ENCODE measurements around the gene CEP20.

CEP20 gene

DNA sequence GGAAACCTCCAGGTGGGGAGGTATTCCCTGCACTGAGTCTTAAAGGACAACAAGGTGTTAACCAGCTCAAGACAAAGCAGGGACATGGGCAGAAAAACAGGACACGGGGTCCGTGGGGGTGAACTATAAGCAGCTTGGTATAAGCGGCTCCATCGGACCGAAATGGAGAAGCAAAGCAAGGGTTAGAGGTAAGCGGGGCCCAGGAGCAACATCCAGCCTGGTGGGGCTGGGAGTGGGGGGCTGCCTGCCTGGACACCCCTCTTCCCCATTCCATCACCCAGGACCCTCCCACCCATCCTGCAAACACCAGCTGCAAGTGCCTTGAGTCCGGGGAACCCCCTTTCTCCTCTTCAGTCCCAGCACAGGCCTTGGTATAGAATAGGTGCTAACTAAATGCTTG lies 61.1 kb downstream of the CEP20 start:
- H3K4me2 ChIP-seq (ENCODE audit: insufficient read depth, low read length), result no peak overlapping the region
- no peak for TF ChIP-seq EZH2 (IDR thresholded peaks at IDR 0.05; ENCODE audit: borderline replicate concordance, low read depth, low read length, severe bottlenecking)
- TF ChIP-seq, protein P1, sequence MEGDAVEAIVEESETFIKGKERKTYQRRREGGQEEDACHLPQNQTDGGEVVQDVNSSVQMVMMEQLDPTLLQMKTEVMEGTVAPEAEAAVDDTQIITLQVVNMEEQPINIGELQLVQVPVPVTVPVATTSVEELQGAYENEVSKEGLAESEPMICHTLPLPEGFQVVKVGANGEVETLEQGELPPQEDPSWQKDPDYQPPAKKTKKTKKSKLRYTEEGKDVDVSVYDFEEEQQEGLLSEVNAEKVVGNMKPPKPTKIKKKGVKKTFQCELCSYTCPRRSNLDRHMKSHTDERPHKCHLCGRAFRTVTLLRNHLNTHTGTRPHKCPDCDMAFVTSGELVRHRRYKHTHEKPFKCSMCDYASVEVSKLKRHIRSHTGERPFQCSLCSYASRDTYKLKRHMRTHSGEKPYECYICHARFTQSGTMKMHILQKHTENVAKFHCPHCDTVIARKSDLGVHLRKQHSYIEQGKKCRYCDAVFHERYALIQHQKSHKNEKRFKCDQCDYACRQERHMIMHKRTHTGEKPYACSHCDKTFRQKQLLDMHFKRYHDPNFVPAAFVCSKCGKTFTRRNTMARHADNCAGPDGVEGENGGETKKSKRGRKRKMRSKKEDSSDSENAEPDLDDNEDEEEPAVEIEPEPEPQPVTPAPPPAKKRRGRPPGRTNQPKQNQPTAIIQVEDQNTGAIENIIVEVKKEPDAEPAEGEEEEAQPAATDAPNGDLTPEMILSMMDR (IDR thresholded peaks at IDR 0.05; ENCODE audit: borderline replicate concordance, extremely low read depth, low read length, poor library complexity, severe bottlenecking), result no peak

DNA sequence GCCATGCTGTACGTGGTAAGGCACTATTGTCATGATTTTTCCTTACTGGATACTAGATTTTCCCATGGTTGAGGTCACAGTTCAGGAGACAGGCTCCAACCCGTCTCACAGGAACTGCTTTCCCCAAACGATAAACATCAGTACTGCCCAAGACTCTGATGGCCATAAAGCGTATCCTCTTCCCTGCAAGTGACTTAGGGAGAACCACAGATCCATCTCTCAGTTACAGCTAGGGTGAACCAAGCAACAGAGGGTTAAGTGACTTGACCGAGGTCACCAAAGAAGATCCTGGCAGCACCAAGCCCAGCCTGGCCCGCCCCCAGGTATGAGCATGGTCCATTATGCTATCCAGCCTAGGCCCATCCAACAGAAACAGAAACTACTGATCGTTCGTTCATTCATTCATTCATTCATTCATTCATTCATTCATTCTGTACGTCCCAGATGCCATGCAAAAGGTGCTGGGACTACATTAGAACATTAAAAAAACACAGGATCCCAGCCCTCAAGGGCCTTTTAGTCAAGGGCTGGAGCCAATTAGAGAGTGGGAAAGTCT lies 62.6 kb downstream of the CEP20 start:
- no peaks in the 10 kb centered on the region for H3K79me2 ChIP-seq (ENCODE audit: insufficient read depth, low read length)
- no peaks in the 10 kb centered on the region for H3K27me3 ChIP-seq (ENCODE audit: insufficient read depth, low read length, poor library complexity)
- no peak for TF ChIP-seq EZH2 (IDR thresholded peaks at IDR 0.05; ENCODE audit: borderline replicate concordance, low read depth, low read length, severe bottlenecking)
- TF ChIP-seq, protein P1 (IDR thresholded peaks at IDR 0.05; ENCODE audit: borderline replicate concordance, extremely low read depth, low read length, poor library complexity, severe bottlenecking), result no peak
- ATAC-seq (ENCODE audit: insufficient read depth, low read depth) (no peak), DNase-seq (no peak)
- H4K20me1 ChIP-seq (ENCODE audit: insufficient read depth, low read length), result no peaks in the 10 kb centered on the region
- no peaks in the 10 kb centered on the region for H3K36me3 ChIP-seq (ENCODE audit: insufficient read depth, low read length)
- H3K4me2 ChIP-seq (ENCODE audit: insufficient read depth, low read length), result no peak overlapping the region
- H3K9me3 ChIP-seq (ENCODE audit: insufficient read depth, low read length, severe bottlenecking), result no peaks in the 10 kb centered on the region
- H2AFZ ChIP-seq (ENCODE audit: low read depth, low read length), result no peak overlapping the region
- H3K9ac ChIP-seq (ENCODE audit: low read depth, low read length), result no peak overlapping the region
- no peak overlapping the region for H3K4me3 ChIP-seq (ENCODE audit: low read depth in 1 of 2, low read length in 2 of 2)
- no peak overlapping the region for H3K27ac ChIP-seq (ENCODE audit: low read length)
- no peaks in the 10 kb centered on the region for H3K4me1 ChIP-seq (ENCODE audit: insufficient read depth, low read length)

More for the DNA sequence above, 61.1 kb downstream of the CEP20 start:
- no peak for ATAC-seq (ENCODE audit: insufficient read depth, low read depth)
- H3K9me3 ChIP-seq (ENCODE audit: insufficient read depth, low read length, severe bottlenecking), result no peaks in the 10 kb centered on the region
- H3K27me3 ChIP-seq (ENCODE audit: insufficient read depth, low read length, poor library complexity), result no peaks in the 10 kb centered on the region
- H3K79me2 ChIP-seq (ENCODE audit: insufficient read depth, low read length), result no peaks in the 10 kb centered on the region
- H4K20me1 ChIP-seq (ENCODE audit: insufficient read depth, low read length), result no peaks in the 10 kb centered on the region
- no peak overlapping the region for H3K4me3 ChIP-seq (ENCODE audit: low read depth in 1 of 2, low read length in 2 of 2)
- no peaks in the 10 kb centered on the region for H3K36me3 ChIP-seq (ENCODE audit: insufficient read depth, low read length)
- DNase-seq, result no peak
- no peak overlapping the region for H2AFZ ChIP-seq (ENCODE audit: low read depth, low read length)
- H3K9ac ChIP-seq (ENCODE audit: low read depth, low read length), result no peak overlapping the region
- no peak overlapping the region for H3K27ac ChIP-seq (ENCODE audit: low read length)
- no peaks in the 10 kb centered on the region for H3K4me1 ChIP-seq (ENCODE audit: insufficient read depth, low read length)

DNA sequence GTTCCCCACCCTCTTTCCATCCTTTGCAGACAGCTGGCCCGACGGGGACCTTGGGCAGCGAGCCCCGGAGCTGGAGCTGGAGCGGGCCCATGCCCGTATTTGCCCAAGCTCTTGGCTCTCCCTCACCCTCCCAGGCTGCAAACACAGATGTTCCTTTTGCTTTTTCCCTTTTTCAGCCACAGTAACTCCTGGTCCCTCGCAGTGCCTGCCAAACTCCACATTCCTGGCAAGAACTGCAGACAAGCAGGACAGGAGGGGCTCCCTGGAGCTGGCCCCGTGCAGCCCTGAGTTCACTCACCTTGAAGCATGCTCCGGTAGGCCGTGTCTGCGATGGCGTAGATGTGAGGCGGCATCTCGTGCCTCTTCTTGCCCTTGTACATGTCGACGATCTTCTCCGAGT lies 65.4 kb downstream of the CEP20 start:
- Histone ChIP-seq H3K27ac (ENCODE audit: low read length) (no peak overlapping the region), H3K4me3 (ENCODE audit: low read depth in 1 of 2, low read length in 2 of 2) (no peak overlapping the region), H3K9me3 (ENCODE audit: insufficient read depth, low read length, severe bottlenecking) (no peaks in the 10 kb centered on the region), H3K9ac (ENCODE audit: low read depth, low read length) (no peak overlapping the region), H4K20me1 (ENCODE audit: insufficient read depth, low read length) (no peaks in the 10 kb centered on the region), H3K36me3 (ENCODE audit: insufficient read depth, low read length) (no peaks in the 10 kb centered on the region), H3K4me1 (ENCODE audit: insufficient read depth, low read length) (no peaks in the 10 kb centered on the region), H3K27me3 (ENCODE audit: insufficient read depth, low read length, poor library complexity) (no peaks in the 10 kb centered on the region), H3K79me2 (ENCODE audit: insufficient read depth, low read length) (no peaks in the 10 kb centered on the region), H3K4me2 (ENCODE audit: insufficient read depth, low read length) (no peak overlapping the region), H2AFZ (ENCODE audit: low read depth, low read length) (no peak overlapping the region)
- DNase-seq (no peak), ATAC-seq (ENCODE audit: insufficient read depth, low read depth) (no peak)
- no peak for TF ChIP-seq EZH2 (IDR thresholded peaks at IDR 0.05; ENCODE audit: borderline replicate concordance, low read depth, low read length, severe bottlenecking)
- TF ChIP-seq, protein P1 (IDR thresholded peaks at IDR 0.05; ENCODE audit: borderline replicate concordance, extremely low read depth, low read length, poor library complexity, severe bottlenecking), result no peak

DNA sequence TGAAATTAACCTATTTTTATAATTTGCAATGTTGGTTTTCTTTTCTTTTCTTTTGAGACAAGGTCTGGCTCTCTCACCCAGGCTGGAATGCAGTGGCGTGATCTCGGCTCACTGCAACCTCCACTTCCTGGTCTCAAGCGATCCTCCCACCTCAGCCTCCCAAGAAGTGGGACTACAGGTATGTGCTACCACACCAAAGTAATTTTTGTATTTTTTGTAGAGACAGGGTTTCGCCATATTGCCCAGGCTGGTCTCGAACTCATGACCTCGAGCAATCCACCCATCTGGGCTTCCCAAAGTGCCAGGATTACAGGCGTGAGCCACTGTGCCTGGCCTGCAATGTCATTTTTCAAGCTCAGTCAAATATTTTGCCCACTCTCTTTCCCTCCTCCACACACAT lies 67.6 kb downstream of the CEP20 start:
- Histone ChIP-seq H3K9ac (ENCODE audit: low read depth, low read length) (no peak overlapping the region), H3K27ac (ENCODE audit: low read length) (no peak overlapping the region), H3K4me2 (ENCODE audit: insufficient read depth, low read length) (no peak overlapping the region), H3K9me3 (ENCODE audit: insufficient read depth, low read length, severe bottlenecking) (peaks cover 8% of the 10 kb centered on the region), H3K79me2 (ENCODE audit: insufficient read depth, low read length) (no peaks in the 10 kb centered on the region), H3K4me1 (ENCODE audit: insufficient read depth, low read length) (no peaks in the 10 kb centered on the region), H2AFZ (ENCODE audit: low read depth, low read length) (no peak overlapping the region), H4K20me1 (ENCODE audit: insufficient read depth, low read length) (no peaks in the 10 kb centered on the region), H3K4me3 (ENCODE audit: low read depth in 1 of 2, low read length in 2 of 2) (no peak overlapping the region), H3K27me3 (ENCODE audit: insufficient read depth, low read length, poor library complexity) (peaks cover 3% of the 10 kb centered on the region), H3K36me3 (ENCODE audit: insufficient read depth, low read length) (no peaks in the 10 kb centered on the region)
- TF ChIP-seq EZH2 (IDR thresholded peaks at IDR 0.05; ENCODE audit: borderline replicate concordance, low read depth, low read length, severe bottlenecking), result no peak
- TF ChIP-seq, protein P1 (IDR thresholded peaks at IDR 0.05; ENCODE audit: borderline replicate concordance, extremely low read depth, low read length, poor library complexity, severe bottlenecking), result no peak
- ATAC-seq (ENCODE audit: insufficient read depth, low read depth) (no peak), DNase-seq (no peak)

Data from DND-41 (cell line).